Measurements from ENCODE around the gene KRTAP5-3. TPM values are rescaled to one million over a fixed set of nuclear protein-coding genes. Genes with fewer than 3 reads are reported as not detected.
"Not testable (repeated sequence)": the region's sequence is repeated elsewhere in the genome, so short reads cannot be mapped to it uniquely, and the experiment has no call there.

Gene KRTAP5-3
- total and polyA plus RNA-seq, 3 experiments from 2014 or later: not detected

DNA sequence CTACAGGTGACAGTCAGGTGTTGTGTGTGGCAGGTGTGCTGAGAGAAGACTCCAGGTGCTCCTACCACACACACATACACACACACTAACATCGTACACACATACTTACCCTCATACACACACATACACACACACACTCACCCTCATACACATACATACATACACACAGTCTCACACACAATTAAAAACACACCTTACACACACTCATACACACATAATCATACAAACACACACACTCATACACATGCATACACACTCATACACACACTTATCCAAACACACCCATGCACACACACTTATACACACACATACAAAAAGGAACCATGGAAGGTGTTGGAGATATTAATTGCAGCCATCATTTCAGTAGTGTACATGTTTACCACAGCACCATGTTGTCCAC is 4.6 kb downstream of the KRTAP5-3 start:
- H3K36me3 ChIP-seq (ENCODE audit: insufficient read depth, low read length): no peaks in the 10 kb centered on the region
- no peaks in the 10 kb centered on the region for H3K4me1 ChIP-seq (ENCODE audit: insufficient read depth, low read length)
- DNase-seq: no peak
- no peak overlapping the region for H3K27ac Mint-ChIP-seq
- H3K27ac ChIP-seq (ENCODE audit: low read depth, low read length): no peak overlapping the region
- POLR2A ChIA-PET: no interaction called here
- peaks cover 0 to 2% (median 0%) of the 10 kb centered on the region in 5 donors for H3K9me3 Mint-ChIP-seq
- H3K9me3 ChIP-seq (ENCODE audit: low read length): no peaks in the 10 kb centered on the region
- CTCF ChIA-PET: no interaction called here
- peaks cover 25 to 60% of the 10 kb centered on the region in 2 donors for H3K27me3 Mint-ChIP-seq
- H3K27me3 ChIP-seq (ENCODE audit: insufficient read depth, low read length, poor library complexity, severe bottlenecking): no peaks in the 10 kb centered on the region
- no peak overlapping the region for H3K4me3 Mint-ChIP-seq
- H3K36me3 Mint-ChIP-seq: peaks cover 0 to 3% (median 0%) of the 10 kb centered on the region in 3 donors
- peaks cover 7 to 9% (median 8%) of the 10 kb centered on the region in 3 donors for H3K4me1 Mint-ChIP-seq
- no peak overlapping the region for H3K4me3 ChIP-seq (ENCODE audit: low read length)

DNA sequence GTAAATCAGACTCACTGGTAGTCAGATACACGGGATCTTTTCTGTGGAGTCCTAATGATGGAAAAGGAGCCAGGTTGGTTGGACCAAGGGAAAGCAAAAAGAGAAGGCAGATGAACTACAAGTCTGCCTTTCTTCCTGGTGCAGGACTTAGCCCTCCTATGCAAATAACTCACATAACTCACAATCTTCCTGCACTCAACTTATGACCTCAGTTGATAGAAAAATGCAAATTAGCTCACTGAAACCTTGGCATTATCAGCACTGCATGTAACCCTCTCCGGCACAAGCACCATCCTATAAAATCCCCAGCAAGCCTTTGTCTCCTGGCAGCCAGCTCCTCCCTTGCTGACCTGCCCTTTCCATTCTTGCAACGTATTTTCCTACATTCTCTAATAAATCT is 6.6 kb downstream of the KRTAP5-3 start:
- Mint-ChIP-seq H3K27ac (peak overlapping the region in 1 of 8 donors; percentile 63), H3K27me3 (peaks cover 27 to 64% of the 10 kb centered on the region in 2 donors)
- H3K4me3 Mint-ChIP-seq; DNase-seq; H3K9me3 ChIP-seq (ENCODE audit: low read length); H3K4me3 ChIP-seq (ENCODE audit: low read length); H3K27me3 ChIP-seq (ENCODE audit: insufficient read depth, low read length, poor library complexity, severe bottlenecking); H3K27ac ChIP-seq (ENCODE audit: low read depth, low read length); H3K4me1 ChIP-seq (ENCODE audit: insufficient read depth, low read length); H3K36me3 ChIP-seq (ENCODE audit: insufficient read depth, low read length); H3K9me3 Mint-ChIP-seq; H3K36me3 Mint-ChIP-seq; H3K4me1 Mint-ChIP-seq; CTCF ChIA-PET; POLR2A ChIA-PET: not testable (repeated sequence)

DNA sequence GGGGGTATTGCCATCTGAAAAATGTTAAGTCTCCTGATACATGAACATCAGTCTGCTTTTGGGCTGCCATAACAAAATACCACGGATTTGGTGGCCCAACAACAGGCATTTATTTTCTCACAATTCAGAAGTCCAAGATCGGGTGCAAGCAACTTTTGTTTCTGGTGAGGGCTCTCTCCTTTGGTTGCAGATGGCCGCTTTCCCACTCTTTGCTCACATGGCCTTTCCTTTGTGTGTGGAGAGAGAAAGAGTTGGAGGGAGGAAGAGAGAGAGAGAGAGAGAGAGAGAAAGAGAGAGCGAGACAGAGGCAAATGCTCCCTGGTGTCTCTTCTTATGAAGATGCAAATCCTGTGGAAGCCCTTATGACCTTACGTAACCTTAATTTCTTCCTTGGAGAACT is 7.6 kb downstream of the KRTAP5-3 start:
- H3K9me3 Mint-ChIP-seq: peaks cover 0 to 2% (median 0%) of the 10 kb centered on the region in 5 donors
- Histone ChIP-seq H3K27me3 (ENCODE audit: insufficient read depth, low read length, poor library complexity, severe bottlenecking) (no peaks in the 10 kb centered on the region), H3K27ac (ENCODE audit: low read depth, low read length) (no peak overlapping the region), H3K4me3 (ENCODE audit: low read length) (no peak overlapping the region), H3K4me1 (ENCODE audit: insufficient read depth, low read length) (peaks cover 2% of the 10 kb centered on the region), H3K9me3 (ENCODE audit: low read length) (no peaks in the 10 kb centered on the region), H3K36me3 (ENCODE audit: insufficient read depth, low read length) (no peaks in the 10 kb centered on the region)
- H3K4me3 Mint-ChIP-seq: no peak overlapping the region
- peak overlapping the region in 1 of 8 donors; percentile 74 for H3K27ac Mint-ChIP-seq
- H3K36me3 Mint-ChIP-seq: peaks cover 0 to 4% (median 0%) of the 10 kb centered on the region in 3 donors
- H3K27me3 Mint-ChIP-seq: peaks cover 22 to 66% of the 10 kb centered on the region in 2 donors
- H3K4me1 Mint-ChIP-seq: peaks cover 3 to 4% (median 4%) of the 10 kb centered on the region in 3 donors
- POLR2A ChIA-PET: no interaction called here
- CTCF ChIA-PET: no interaction called here
- no peak for DNase-seq

DNA sequence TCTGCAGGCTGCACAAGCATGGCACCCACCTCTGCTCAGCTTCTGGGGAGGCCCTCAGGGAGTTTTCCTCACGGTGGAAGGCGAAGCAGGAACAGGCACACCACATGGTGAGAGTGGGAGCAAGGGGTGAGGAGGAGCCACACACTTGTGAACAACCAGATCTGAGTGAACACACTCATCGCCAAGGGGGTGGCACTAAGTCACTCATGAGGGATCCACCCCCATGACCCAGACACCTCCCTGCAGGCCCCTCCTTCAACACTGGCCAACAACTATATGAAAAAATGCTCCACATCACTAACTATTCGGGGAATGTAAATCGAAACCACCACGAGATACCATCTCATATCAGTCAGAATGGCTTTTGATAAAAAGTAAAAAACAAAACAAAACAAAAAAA is 9.4 kb downstream of the KRTAP5-3 start:
- ChIA-PET CTCF (no interaction called here), POLR2A (no interaction called here)
- Histone ChIP-seq H3K27ac (ENCODE audit: low read depth, low read length) (no peak overlapping the region), H3K27me3 (ENCODE audit: insufficient read depth, low read length, poor library complexity, severe bottlenecking) (no peaks in the 10 kb centered on the region), H3K4me1 (ENCODE audit: insufficient read depth, low read length) (peaks cover 4% of the 10 kb centered on the region), H3K4me3 (ENCODE audit: low read length) (no peak overlapping the region), H3K9me3 (ENCODE audit: low read length) (no peaks in the 10 kb centered on the region), H3K36me3 (ENCODE audit: insufficient read depth, low read length) (no peaks in the 10 kb centered on the region)
- peaks cover 0 to 2% (median 0%) of the 10 kb centered on the region in 5 donors for H3K9me3 Mint-ChIP-seq
- no peak overlapping the region for H3K4me3 Mint-ChIP-seq
- H3K36me3 Mint-ChIP-seq: peaks cover 0 to 4% (median 0%) of the 10 kb centered on the region in 3 donors
- DNase-seq: peak in 1 of 5 donors; percentile 3
- H3K4me1 Mint-ChIP-seq: peaks cover 8 to 10% (median 9%) of the 10 kb centered on the region in 3 donors
- peaks cover 25 to 75% of the 10 kb centered on the region in 2 donors for H3K27me3 Mint-ChIP-seq
- peak overlapping the region in 1 of 8 donors; percentile 74 for H3K27ac Mint-ChIP-seq

DNA sequence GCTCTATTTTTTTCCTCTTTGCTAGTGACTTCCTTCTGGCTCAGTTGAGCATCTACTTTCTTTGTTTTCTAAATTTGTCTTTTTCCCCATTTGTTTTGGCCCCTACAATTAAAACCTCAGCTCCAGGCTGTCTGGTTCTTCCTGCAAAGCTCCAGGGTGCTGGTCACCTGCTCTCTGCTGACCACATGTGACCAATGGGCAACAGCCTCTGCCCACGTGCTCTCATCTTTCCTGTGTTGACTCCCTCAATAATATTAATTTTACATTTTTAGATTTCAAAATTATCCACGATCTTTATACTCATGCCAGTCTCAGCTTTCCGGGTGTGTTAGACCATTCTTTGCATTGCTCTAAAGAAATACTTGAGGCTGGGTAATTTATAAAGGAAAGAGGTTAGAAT is 9.9 kb downstream of the KRTAP5-3 start:
- peaks cover 23 to 72% of the 10 kb centered on the region in 2 donors for H3K27me3 Mint-ChIP-seq
- CTCF ChIA-PET: not testable (repeated sequence)

DNA sequence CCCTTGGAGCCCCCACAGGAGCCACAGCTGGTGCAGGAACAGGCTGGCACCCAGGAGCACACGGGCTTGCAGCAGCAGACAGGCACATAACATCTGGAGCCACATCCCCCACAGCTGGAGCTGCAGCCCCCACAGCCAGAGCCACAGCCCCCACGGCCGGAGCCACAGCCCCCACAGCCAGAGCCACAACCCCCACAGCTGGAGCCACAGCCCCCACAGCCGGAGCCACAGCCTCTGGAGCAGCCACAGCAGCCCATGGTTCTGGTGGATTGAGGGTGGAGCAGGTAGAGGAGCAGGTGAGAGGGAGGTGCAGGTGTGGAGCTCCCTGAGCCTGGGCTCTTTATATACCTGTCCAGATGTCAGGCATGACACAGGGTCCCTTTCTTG is 10.3 kb downstream of the KRTAP5-3 start, which contains the start of gene KRTAP5-2:
Gene KRTAP5-2, minus strand, starts transcription at position 301 of the 387 bp plus-strand sequence. Its CDS starts 44 bp downstream, at position 257.
- Mint-ChIP-seq H3K36me3 (peaks cover 0 to 4% (median 0%) of the 10 kb centered on the region in 3 donors), H3K4me3 (no peak within 1 kb of the TSS), H3K27ac (peak within 1 kb of the TSS in 3 of 8 donors; percentile 73 to 82 (median 74)), H3K4me1 (peaks cover 8 to 10% (median 9%) of the 10 kb centered on the region in 3 donors), H3K27me3 (peaks cover 20 to 70% of the 10 kb centered on the region in 2 donors), H3K9me3 (peaks cover 0 to 2% (median 0%) of the 10 kb centered on the region in 5 donors)
- Histone ChIP-seq H3K4me1 (ENCODE audit: insufficient read depth, low read length) (peaks cover 4% of the 10 kb centered on the region), H3K4me3 (ENCODE audit: low read length) (no peak within 1 kb of the TSS), H3K36me3 (ENCODE audit: insufficient read depth, low read length) (no peaks in the 10 kb centered on the region), H3K27ac (ENCODE audit: low read depth, low read length) (no peak within 1 kb of the TSS), H3K9me3 (ENCODE audit: low read length) (no peaks in the 10 kb centered on the region), H3K27me3 (ENCODE audit: insufficient read depth, low read length, poor library complexity, severe bottlenecking) (no peaks in the 10 kb centered on the region)
- POLR2A ChIA-PET: no interaction called here
- no peak for DNase-seq
- CTCF ChIA-PET: no interaction called here

More for the DNA sequence above, 9.9 kb downstream of the KRTAP5-3 start:
- DNase-seq; H3K4me1 Mint-ChIP-seq; POLR2A ChIA-PET; H3K4me3 ChIP-seq (ENCODE audit: low read length); H3K4me1 ChIP-seq (ENCODE audit: insufficient read depth, low read length); H3K36me3 Mint-ChIP-seq; H3K27me3 ChIP-seq (ENCODE audit: insufficient read depth, low read length, poor library complexity, severe bottlenecking); H3K9me3 Mint-ChIP-seq; H3K27ac ChIP-seq (ENCODE audit: low read depth, low read length); H3K9me3 ChIP-seq (ENCODE audit: low read length); H3K4me3 Mint-ChIP-seq; H3K36me3 ChIP-seq (ENCODE audit: insufficient read depth, low read length): not testable (repeated sequence)
- H3K27ac Mint-ChIP-seq: peak overlapping the region in 1 of 8 donors; percentile 73

DNA sequence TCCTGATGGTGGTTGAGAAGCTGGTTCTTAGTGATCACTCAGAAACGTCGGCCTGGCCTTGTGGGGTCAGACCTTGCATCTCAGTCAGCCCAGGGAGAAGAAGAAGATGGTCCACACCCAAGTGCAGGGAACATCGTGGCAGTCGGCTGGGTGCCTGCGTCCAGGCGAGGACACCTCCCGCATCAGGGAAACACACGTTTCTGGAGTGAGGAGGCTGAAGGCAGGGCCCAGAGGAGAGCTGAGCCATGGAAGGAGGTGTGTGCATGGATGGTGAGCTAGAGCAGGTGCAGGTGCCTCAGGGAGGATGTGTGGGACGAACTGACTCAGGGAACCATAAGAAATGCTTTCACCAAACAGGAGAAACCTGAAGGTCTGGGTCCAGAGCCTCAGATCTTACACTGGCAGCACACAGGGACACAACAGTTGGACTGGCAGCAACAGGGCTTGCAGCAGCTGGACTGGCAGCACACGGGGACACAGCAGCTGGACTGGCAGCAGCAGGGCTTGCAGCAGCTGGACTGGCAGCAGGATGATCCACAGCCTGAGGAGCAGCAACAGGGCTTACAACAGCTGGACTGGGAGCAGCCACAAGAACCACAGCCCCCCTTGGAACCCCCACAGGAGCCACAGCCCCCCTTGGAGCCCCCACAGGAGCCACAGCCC is 10.8 kb downstream of the KRTAP5-3 start:
- Mint-ChIP-seq H3K27ac (peak overlapping the region in 1 of 8 donors; percentile 82), H3K27me3 (peaks cover 19 to 71% of the 10 kb centered on the region in 2 donors), H3K9me3 (peaks cover 0 to 2% (median 0%) of the 10 kb centered on the region in 5 donors), H3K36me3 (peaks cover 0 to 4% (median 0%) of the 10 kb centered on the region in 3 donors), H3K4me3 (no peak overlapping the region), H3K4me1 (peaks cover 8 to 10% (median 9%) of the 10 kb centered on the region in 3 donors)
- Histone ChIP-seq H3K4me1 (ENCODE audit: insufficient read depth, low read length) (peaks cover 4% of the 10 kb centered on the region), H3K9me3 (ENCODE audit: low read length) (no peaks in the 10 kb centered on the region), H3K36me3 (ENCODE audit: insufficient read depth, low read length) (no peaks in the 10 kb centered on the region), H3K4me3 (ENCODE audit: low read length) (no peak overlapping the region), H3K27ac (ENCODE audit: low read depth, low read length) (no peak overlapping the region), H3K27me3 (ENCODE audit: insufficient read depth, low read length, poor library complexity, severe bottlenecking) (no peaks in the 10 kb centered on the region)
- POLR2A ChIA-PET: no interaction called here
- CTCF ChIA-PET: interaction anchor here (1.2 kb wide), 1 partner anchor 51 kb away, joined by 4 read pairs; no protein-coding TSS in a partner anchor
- no peak for DNase-seq

DNA sequence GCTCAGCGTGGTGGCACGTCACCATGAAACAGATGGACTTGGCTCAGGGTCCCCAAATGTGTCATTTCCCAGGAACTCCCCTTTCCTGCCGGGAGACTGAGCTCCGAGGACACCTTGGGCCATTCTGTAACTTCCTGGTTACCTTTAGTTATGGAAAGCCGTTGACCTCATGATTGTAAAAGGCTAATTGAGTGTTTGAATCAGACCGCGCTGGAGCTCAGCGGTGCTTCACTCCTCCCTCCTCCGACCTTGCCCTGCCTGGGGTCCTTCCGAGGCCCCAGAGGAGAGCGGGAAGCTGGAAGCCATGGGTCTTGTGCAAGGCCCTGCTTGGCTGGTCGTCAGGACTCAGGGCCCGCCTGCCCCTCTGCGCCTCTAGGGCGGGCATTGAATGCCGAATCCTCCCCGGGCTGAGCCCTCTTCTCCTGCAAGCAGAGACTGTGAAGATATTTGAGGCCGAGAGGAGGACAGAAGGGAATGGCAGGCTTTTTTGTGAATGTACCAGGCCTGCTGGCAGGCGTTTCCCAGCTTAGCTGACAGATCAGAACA is 11.6 kb downstream of the KRTAP5-3 start:
- POLR2A ChIA-PET; H3K27ac ChIP-seq (ENCODE audit: low read depth, low read length); H3K36me3 ChIP-seq (ENCODE audit: insufficient read depth, low read length); H3K27ac Mint-ChIP-seq; H3K4me3 Mint-ChIP-seq; DNase-seq; H3K4me3 ChIP-seq (ENCODE audit: low read length); H3K4me1 Mint-ChIP-seq; H3K36me3 Mint-ChIP-seq; H3K27me3 ChIP-seq (ENCODE audit: insufficient read depth, low read length, poor library complexity, severe bottlenecking); H3K9me3 Mint-ChIP-seq; H3K9me3 ChIP-seq (ENCODE audit: low read length); H3K4me1 ChIP-seq (ENCODE audit: insufficient read depth, low read length): not testable (repeated sequence)
- CTCF ChIA-PET: interaction anchor here (0.7 to 2.4 kb wide), 4 partner anchors 18 to 201 kb away, joined by 3 to 15 read pairs (median 4); no protein-coding TSS in a partner anchor
- H3K27me3 Mint-ChIP-seq: peaks cover 16 to 66% of the 10 kb centered on the region in 2 donors
